ENCODE data around the gene SOX11.

The SOX11 gene

DNA sequence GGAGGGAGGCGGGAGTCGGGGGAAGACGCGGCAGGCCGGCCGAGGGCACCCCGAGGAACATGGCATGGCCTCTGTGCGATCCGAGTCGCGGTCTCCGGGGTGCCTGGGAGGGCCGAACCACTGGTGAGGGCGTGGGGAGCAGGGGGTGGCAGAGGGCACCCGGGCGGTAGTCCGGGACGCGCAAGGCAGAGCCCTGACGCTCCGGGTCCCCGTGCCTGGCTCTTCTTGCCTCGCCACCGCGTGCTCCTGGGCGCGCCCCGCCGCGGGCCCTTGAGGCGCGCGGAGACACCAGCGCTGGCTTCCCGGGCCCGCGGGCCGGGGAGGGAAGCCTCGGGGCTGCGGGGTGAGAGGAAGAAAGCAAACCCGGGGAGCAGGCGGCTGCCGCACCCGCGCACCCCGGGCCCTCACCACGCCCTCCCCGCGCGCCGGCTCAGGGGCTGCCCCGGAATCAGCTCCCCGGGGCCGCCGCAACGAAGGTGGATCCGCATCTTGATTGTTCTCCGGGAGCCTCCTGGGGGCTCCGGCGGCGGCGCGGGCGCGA lies 4.3 kb downstream of the SOX11 start:
- peak; percentile 32 for ATAC-seq

GRCh38 chr2:5696945-5697521 lies 4.8 kb downstream of the SOX11 start:
- no peak for TF ChIP-seq TCF4 (CRISPR knock-in tag; IDR thresholded peaks at IDR 0.05; ENCODE audit: borderline replicate concordance)
- peak; percentile 58; the same call in 1 of the 2 replicates for TF ChIP-seq ZNF70 (CRISPR knock-in tag; IDR thresholded peaks at IDR 0.05)
- TF ChIP-seq ZC3H10 (CRISPR knock-in tag; IDR thresholded peaks at IDR 0.05) = 0 out of 2 replicates have a peak, but pooled peaks have one; percentile 15
- no peak for TF ChIP-seq PATZ1 (CRISPR knock-in tag; IDR thresholded peaks at IDR 0.05; ENCODE audit: borderline replicate concordance)
- no peak for TF ChIP-seq BACH2 (CRISPR knock-in tag; IDR thresholded peaks at IDR 0.05; ENCODE audit: borderline replicate concordance)
- TF ChIP-seq ZFP3 (CRISPR knock-in tag; IDR thresholded peaks at IDR 0.05) = no peak
- TF ChIP-seq CREB5 (CRISPR knock-in tag; IDR thresholded peaks at IDR 0.05; ENCODE audit: low read depth) = no peak

More for the DNA sequence above, 4.3 kb downstream of the SOX11 start:
- TF ChIP-seq CSRNP3 (CRISPR knock-in tag; IDR thresholded peaks at IDR 0.05) (no peak), GLIS3 (CRISPR knock-in tag; IDR thresholded peaks at IDR 0.05) (0 out of 2 replicates have a peak, but pooled peaks have one; percentile 11), ZNF70 (CRISPR knock-in tag; IDR thresholded peaks at IDR 0.05) (no peak)

GRCh38 chr2:5697562-5697961 lies 5.4 kb downstream of the SOX11 start:
- TF ChIP-seq GLIS3 (CRISPR knock-in tag; IDR thresholded peaks at IDR 0.05) = no peak
- TF ChIP-seq ZNF565 (CRISPR knock-in tag; conservative IDR thresholded peaks at IDR 0.05; ENCODE audit: low read depth) = no peak
- no peak for TF ChIP-seq CREB5 (CRISPR knock-in tag; IDR thresholded peaks at IDR 0.05; ENCODE audit: low read depth)
- no peak for TF ChIP-seq ZFP30 (CRISPR knock-in tag; IDR thresholded peaks at IDR 0.05)
- TF ChIP-seq PPARA (CRISPR knock-in tag; IDR thresholded peaks at IDR 0.05; ENCODE audit: borderline replicate concordance) = no peak
- TF ChIP-seq ZFP3 (CRISPR knock-in tag; IDR thresholded peaks at IDR 0.05) = no peak
- TF ChIP-seq PATZ1 (CRISPR knock-in tag; IDR thresholded peaks at IDR 0.05; ENCODE audit: borderline replicate concordance) = no peak
- no peak for TF ChIP-seq ESRRG (CRISPR knock-in tag; IDR thresholded peaks at IDR 0.05)
- TF ChIP-seq, protein P1, sequence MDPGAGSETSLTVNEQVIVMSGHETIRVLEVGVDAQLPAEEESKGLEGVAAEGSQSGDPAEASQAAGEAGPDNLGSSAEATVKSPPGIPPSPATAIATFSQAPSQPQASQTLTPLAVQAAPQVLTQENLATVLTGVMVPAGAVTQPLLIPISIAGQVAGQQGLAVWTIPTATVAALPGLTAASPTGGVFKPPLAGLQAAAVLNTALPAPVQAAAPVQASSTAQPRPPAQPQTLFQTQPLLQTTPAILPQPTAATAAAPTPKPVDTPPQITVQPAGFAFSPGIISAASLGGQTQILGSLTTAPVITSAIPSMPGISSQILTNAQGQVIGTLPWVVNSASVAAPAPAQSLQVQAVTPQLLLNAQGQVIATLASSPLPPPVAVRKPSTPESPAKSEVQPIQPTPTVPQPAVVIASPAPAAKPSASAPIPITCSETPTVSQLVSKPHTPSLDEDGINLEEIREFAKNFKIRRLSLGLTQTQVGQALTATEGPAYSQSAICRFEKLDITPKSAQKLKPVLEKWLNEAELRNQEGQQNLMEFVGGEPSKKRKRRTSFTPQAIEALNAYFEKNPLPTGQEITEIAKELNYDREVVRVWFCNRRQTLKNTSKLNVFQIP (CRISPR knock-in tag; IDR thresholded peaks at IDR 0.05; ENCODE audit: borderline replicate concordance, low read depth) = no peak
- TF ChIP-seq ZNF70 (CRISPR knock-in tag; IDR thresholded peaks at IDR 0.05) = no peak
- TF ChIP-seq TOX (CRISPR knock-in tag; IDR thresholded peaks at IDR 0.05; ENCODE audit: borderline replicate concordance) = no peak
- TF ChIP-seq RARB (CRISPR knock-in tag; IDR thresholded peaks at IDR 0.05) = no peak
- TF ChIP-seq ARNTL (CRISPR knock-in tag; IDR thresholded peaks at IDR 0.05; ENCODE audit: borderline replicate concordance, low read depth) = no peak
- TF ChIP-seq ZC3H10 (CRISPR knock-in tag; IDR thresholded peaks at IDR 0.05) = no peak
- TF ChIP-seq CSRNP3 (CRISPR knock-in tag; IDR thresholded peaks at IDR 0.05) = no peak
- TF ChIP-seq BACH2 (CRISPR knock-in tag; IDR thresholded peaks at IDR 0.05; ENCODE audit: borderline replicate concordance) = no peak
- TF ChIP-seq CSDC2 (CRISPR knock-in tag; IDR thresholded peaks at IDR 0.05) = no peak
- no peak for TF ChIP-seq ZNF8 (CRISPR knock-in tag; IDR thresholded peaks at IDR 0.05)
- TF ChIP-seq ISL1 (CRISPR knock-in tag; IDR thresholded peaks at IDR 0.05) = no peak
- TF ChIP-seq TCF4 (CRISPR knock-in tag; IDR thresholded peaks at IDR 0.05; ENCODE audit: borderline replicate concordance) = no peak
- ATAC-seq = no peak

More at GRCh38 chr2:5696945-5697521, 4.8 kb downstream of the SOX11 start:
- ATAC-seq = peak; percentile 55
